ENCODE results near the gene TRIM26.
A peak's percentile ranks its signal among the peaks of the same experiment; 100 is the strongest.

Gene TRIM26

DNA sequence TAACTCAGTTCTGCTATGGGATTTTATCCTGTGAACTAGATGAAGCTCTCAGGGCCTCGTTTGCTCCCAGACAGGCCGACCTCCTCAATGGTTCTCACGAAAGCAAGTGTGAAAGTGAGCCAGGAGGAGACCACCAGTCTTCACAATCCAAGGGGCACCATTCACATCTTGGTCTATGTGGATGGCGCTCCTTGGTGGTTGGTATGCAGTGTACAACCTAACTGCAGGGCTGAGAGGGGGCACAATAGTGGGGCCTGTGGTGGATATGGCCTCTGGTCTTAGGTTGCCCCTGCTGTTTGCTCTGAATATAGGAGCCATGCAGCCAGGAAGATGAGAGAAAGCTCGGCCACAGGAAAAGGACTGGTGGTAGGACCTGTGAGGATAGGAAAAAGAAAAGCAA, 24.7 kb downstream of the TRIM26 start:
- TF ChIP-seq, protein P1, sequence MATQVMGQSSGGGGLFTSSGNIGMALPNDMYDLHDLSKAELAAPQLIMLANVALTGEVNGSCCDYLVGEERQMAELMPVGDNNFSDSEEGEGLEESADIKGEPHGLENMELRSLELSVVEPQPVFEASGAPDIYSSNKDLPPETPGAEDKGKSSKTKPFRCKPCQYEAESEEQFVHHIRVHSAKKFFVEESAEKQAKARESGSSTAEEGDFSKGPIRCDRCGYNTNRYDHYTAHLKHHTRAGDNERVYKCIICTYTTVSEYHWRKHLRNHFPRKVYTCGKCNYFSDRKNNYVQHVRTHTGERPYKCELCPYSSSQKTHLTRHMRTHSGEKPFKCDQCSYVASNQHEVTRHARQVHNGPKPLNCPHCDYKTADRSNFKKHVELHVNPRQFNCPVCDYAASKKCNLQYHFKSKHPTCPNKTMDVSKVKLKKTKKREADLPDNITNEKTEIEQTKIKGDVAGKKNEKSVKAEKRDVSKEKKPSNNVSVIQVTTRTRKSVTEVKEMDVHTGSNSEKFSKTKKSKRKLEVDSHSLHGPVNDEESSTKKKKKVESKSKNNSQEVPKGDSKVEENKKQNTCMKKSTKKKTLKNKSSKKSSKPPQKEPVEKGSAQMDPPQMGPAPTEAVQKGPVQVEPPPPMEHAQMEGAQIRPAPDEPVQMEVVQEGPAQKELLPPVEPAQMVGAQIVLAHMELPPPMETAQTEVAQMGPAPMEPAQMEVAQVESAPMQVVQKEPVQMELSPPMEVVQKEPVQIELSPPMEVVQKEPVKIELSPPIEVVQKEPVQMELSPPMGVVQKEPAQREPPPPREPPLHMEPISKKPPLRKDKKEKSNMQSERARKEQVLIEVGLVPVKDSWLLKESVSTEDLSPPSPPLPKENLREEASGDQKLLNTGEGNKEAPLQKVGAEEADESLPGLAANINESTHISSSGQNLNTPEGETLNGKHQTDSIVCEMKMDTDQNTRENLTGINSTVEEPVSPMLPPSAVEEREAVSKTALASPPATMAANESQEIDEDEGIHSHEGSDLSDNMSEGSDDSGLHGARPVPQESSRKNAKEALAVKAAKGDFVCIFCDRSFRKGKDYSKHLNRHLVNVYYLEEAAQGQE (IDR thresholded peaks at IDR 0.05; ENCODE audit: insufficient read depth in 1 of 2, low read depth in 2 of 2, low read length in 2 of 2), result no peak
- TF ChIP-seq FOXP2 (optimal IDR thresholded peaks at IDR 0.05; ENCODE audit: borderline replicate concordance, extremely low read depth, extremely low read length, insufficient read depth), result no peak
- no peak for TF ChIP-seq SIN3A (IDR thresholded peaks at IDR 0.05; ENCODE audit: borderline replicate concordance, insufficient read depth, low read length)
- no peak for TF ChIP-seq POLR2AphosphoS5 (IDR thresholded peaks at IDR 0.05; ENCODE audit: low read depth, low read length)
- TF ChIP-seq TAF1 (IDR thresholded peaks at IDR 0.05; ENCODE audit: borderline replicate concordance, insufficient read depth, low read length), result no peak

DNA sequence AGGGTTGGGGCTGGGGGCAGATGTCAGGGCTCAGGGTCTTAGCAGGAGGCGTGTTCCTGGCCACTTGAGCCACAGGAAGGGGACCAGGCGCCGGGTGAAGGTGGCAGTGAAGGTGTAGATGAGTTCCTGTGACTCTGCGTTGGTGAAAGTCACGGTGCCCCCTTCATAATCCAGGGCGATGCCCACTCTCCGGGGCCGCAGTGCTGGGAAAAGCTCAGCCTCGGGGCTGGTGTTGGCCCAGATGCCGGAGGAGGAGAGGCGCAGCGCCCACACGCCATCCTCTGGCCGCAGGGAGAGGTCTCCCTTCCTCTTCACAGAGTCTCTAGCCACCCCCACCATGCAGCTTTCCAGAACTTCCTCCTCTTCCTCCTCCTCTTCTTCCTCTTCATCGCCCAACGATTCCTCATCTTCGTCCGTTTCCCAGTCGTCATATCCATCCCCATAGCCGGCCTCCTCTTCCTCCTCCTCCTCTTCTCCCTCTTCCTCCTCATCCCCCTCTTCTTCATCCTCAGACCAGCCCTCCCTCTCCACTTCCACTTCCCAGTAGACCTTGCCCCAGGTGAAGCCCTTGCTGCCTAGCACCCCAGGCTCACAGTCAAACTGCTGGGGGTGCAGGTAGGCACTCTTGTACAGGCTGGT, 27.2 kb downstream of the TRIM26 start:
- TF ChIP-seq POLR2AphosphoS5 (IDR thresholded peaks at IDR 0.05; ENCODE audit: low read depth, low read length) (no peak), TAF1 (IDR thresholded peaks at IDR 0.05; ENCODE audit: borderline replicate concordance, insufficient read depth, low read length) (no peak), SIN3A (IDR thresholded peaks at IDR 0.05; ENCODE audit: borderline replicate concordance, insufficient read depth, low read length) (no peak), FOXP2 (optimal IDR thresholded peaks at IDR 0.05; ENCODE audit: borderline replicate concordance, extremely low read depth, extremely low read length, insufficient read depth) (no peak)
- TF ChIP-seq, protein P1 (IDR thresholded peaks at IDR 0.05; ENCODE audit: insufficient read depth in 1 of 2, low read depth in 2 of 2, low read length in 2 of 2), result no peak

DNA sequence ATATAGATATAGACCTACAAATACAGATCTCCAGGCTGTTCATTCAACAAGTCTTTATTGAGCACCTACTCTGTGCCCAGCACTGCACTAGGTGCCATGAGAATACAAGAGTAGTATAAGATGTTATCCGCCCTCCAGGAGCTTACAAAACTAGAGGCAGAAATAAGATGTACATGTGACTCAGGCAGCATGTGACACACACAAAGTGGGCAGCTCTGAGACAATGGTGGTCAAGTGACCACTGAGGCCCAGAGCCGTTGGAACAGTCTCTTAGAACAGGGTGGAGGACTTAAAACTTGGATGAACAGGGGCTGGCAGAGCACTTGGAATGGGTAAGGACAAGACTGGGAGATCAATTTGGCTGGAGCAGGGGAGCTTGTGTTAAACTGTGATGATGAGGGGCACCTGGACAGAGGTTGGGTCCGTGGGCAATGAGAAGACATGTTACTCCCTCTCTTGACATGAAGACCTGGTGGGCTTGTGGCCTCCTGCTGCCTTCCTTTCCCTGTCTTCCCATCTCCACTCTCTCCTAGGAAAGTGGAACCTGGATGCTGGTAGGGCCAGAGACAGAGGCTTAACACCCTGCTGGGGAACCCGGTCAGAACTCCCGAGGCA, 28.7 kb downstream of the TRIM26 start:
- TF ChIP-seq POLR2AphosphoS5 (IDR thresholded peaks at IDR 0.05; ENCODE audit: low read depth, low read length) (peak; percentile 35; the same call in 1 of the 2 replicates), TAF1 (IDR thresholded peaks at IDR 0.05; ENCODE audit: borderline replicate concordance, insufficient read depth, low read length) (no peak)

DNA sequence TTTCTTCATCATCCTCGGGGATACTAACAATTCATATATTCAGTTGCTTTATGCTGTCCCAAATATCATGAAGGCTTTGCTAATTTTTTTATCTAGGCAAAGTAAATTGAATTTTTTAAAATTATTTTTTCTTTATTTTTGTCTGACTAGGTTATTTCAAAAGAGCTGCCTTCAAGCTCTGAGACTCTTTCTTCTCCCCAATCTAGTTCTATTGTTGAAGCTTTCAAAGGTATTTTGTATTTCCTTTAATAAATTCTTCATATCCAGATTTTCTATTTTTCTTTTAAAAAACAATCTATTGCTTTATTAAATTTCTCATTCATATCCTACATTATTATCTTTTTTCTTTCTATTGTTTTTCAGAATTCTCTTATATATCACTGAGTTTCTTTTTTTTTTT, 33.1 kb downstream of the TRIM26 start:
- TF ChIP-seq FOXP2 (optimal IDR thresholded peaks at IDR 0.05; ENCODE audit: borderline replicate concordance, extremely low read depth, extremely low read length, insufficient read depth) (no peak), TAF1 (IDR thresholded peaks at IDR 0.05; ENCODE audit: borderline replicate concordance, insufficient read depth, low read length) (no peak), POLR2AphosphoS5 (IDR thresholded peaks at IDR 0.05; ENCODE audit: low read depth, low read length) (no peak), SIN3A (IDR thresholded peaks at IDR 0.05; ENCODE audit: borderline replicate concordance, insufficient read depth, low read length) (no peak)
- TF ChIP-seq, protein P1 (IDR thresholded peaks at IDR 0.05; ENCODE audit: insufficient read depth in 1 of 2, low read depth in 2 of 2, low read length in 2 of 2), result no peak

DNA sequence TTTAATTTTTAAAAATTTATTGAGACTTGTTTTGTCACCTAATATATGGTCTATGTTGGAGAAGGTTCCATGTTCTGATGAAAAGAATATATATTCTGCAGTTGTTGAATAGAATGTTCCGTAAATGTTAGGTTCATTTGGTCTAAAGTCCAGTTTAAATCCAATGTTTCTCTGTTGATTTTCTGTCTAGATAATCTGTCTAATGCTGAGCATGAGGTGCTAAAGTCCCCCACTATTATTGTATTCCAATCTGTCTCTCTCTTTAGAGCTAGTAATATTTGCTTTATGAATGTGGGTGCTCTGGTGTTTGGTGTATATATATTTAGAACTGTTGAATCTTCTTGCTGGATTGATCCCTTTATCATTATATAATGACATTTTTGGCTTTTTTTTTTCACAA, 34.4 kb downstream of the TRIM26 start:
- TF ChIP-seq TAF1 (IDR thresholded peaks at IDR 0.05; ENCODE audit: borderline replicate concordance, insufficient read depth, low read length) (no peak), SIN3A (IDR thresholded peaks at IDR 0.05; ENCODE audit: borderline replicate concordance, insufficient read depth, low read length) (no peak), FOXP2 (optimal IDR thresholded peaks at IDR 0.05; ENCODE audit: borderline replicate concordance, extremely low read depth, extremely low read length, insufficient read depth) (no peak), POLR2AphosphoS5 (IDR thresholded peaks at IDR 0.05; ENCODE audit: low read depth, low read length) (no peak)
- TF ChIP-seq, protein P1 (IDR thresholded peaks at IDR 0.05; ENCODE audit: insufficient read depth in 1 of 2, low read depth in 2 of 2, low read length in 2 of 2), result no peak
